ENCODE measurements around the gene PRUNE1.

Gene PRUNE1

DNA sequence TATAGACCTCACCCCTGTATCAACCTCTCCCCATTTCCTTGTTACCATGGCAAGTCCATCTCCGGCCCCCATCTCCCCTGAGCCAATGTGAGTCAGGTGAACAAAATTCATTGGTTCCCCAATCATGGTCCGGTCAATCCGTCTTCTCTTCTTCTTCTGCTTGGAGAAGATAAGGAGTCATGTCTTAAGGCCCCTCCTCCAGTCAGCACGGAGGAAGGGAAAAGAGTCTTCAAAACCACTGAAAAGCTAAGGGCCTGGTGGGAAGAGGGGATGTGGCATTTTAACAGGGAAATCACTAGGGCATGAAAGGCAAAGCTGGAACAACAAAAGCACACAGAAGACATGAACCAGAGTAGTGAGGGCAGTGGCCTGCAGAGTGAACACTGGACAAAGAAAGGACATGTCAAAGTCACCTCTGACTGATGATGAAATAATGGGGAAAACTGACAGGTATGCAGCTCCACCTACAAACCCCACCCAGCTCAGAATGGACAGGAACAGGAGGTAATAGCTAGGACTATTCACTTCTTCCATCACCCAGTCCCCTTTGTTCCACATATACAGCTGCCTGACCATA, 46.8 kb downstream of the PRUNE1 start:
- TF ChIP-seq YY1 (IDR thresholded peaks at IDR 0.05; ENCODE audit: insufficient read depth, insufficient read length) (no peak), ZNF274 (IDR thresholded peaks at IDR 0.05; ENCODE audit: low read depth, low read length) (no peak), SUZ12 (IDR thresholded peaks at IDR 0.05; ENCODE audit: extremely low read depth, insufficient read depth, insufficient read length) (no peak)

DNA sequence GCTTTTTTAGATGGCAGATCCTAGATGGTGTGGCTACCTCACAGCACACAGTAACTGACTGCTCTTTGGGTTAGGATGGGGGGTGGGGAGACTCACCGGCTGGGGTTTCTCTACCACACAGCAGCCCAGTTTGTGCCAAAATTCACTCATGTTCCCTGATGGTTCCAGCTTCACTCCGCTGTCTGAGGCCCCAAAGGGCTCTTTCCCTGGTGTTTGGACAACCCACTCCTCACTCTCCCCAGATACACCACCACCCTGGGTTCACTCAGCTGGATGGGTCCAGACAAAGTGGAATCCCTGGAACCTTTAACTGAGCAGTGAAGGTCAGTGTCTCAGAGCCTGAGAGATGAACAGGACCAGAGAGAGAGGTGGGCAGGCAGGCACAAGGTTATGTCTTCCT, 47.3 kb downstream of the PRUNE1 start:
- Histone ChIP-seq H3K9me3 (ENCODE audit: insufficient read depth, low read length) (no peaks in the 10 kb centered on the region), H3K36me3 (ENCODE audit: insufficient read depth, insufficient read length, low read length) (peaks cover 74% of the 10 kb centered on the region), H3K4me3 (ENCODE audit: insufficient read length, low read depth) (no peak overlapping the region), H3K4me1 (ENCODE audit: insufficient read depth, insufficient read length) (peaks cover 20% of the 10 kb centered on the region), H3K27me3 (ENCODE audit: insufficient read depth, insufficient read length) (no peaks in the 10 kb centered on the region), H3K9ac (ENCODE audit: insufficient read length, low read depth) (no peak overlapping the region)
- TF ChIP-seq ZNF274 (IDR thresholded peaks at IDR 0.05; ENCODE audit: low read depth, low read length) = no peak
- no peak for DNase-seq (ENCODE audit: low read depth, low spot score)

More for the DNA sequence above, 46.8 kb downstream of the PRUNE1 start:
- peaks cover 20% of the 10 kb centered on the region for H3K4me1 ChIP-seq (ENCODE audit: insufficient read depth, insufficient read length)
- H3K9me3 ChIP-seq (ENCODE audit: insufficient read depth, low read length) = no peaks in the 10 kb centered on the region
- no peak for DNase-seq (ENCODE audit: low read depth, low spot score)
- H3K4me3 ChIP-seq (ENCODE audit: insufficient read length, low read depth) = no peak overlapping the region
- H3K27me3 ChIP-seq (ENCODE audit: insufficient read depth, insufficient read length) = no peaks in the 10 kb centered on the region
- H3K36me3 ChIP-seq (ENCODE audit: insufficient read depth, insufficient read length, low read length) = peaks cover 78% of the 10 kb centered on the region
- H3K9ac ChIP-seq (ENCODE audit: insufficient read length, low read depth) = no peak overlapping the region

- Histone ChIP-seq H3K4me1 (ENCODE audit: insufficient read depth, insufficient read length) (peaks cover 20% of the 10 kb centered on the region), H3K9me3 (ENCODE audit: insufficient read depth, low read length) (no peaks in the 10 kb centered on the region), H3K27me3 (ENCODE audit: insufficient read depth, insufficient read length) (no peaks in the 10 kb centered on the region), H3K9ac (ENCODE audit: insufficient read length, low read depth) (peak overlapping the region; percentile 37), H3K4me3 (ENCODE audit: insufficient read length, low read depth) (no peak overlapping the region), H3K36me3 (ENCODE audit: insufficient read depth, insufficient read length, low read length) (peaks cover 68% of the 10 kb centered on the region)
- TF ChIP-seq YY1 (IDR thresholded peaks at IDR 0.05; ENCODE audit: insufficient read depth, insufficient read length) (no peak), ZNF274 (IDR thresholded peaks at IDR 0.05; ENCODE audit: low read depth, low read length) (no peak), SUZ12 (IDR thresholded peaks at IDR 0.05; ENCODE audit: extremely low read depth, insufficient read depth, insufficient read length) (no peak)
- DNase-seq (ENCODE audit: low read depth, low spot score) = no peak
Observed at GRCh38 chr1:151056149-151056548, 47.9 kb downstream of the PRUNE1 start.

- DNase-seq (ENCODE audit: low read depth, low spot score) = no peak
- Histone ChIP-seq H3K36me3 (ENCODE audit: insufficient read depth, insufficient read length, low read length) (peaks cover 52% of the 10 kb centered on the region), H3K4me3 (ENCODE audit: insufficient read length, low read depth) (peak overlapping the region; percentile 90)
Observed at GRCh38 chr1:151058692-151059091, 50.4 kb downstream of the PRUNE1 start.

DNA sequence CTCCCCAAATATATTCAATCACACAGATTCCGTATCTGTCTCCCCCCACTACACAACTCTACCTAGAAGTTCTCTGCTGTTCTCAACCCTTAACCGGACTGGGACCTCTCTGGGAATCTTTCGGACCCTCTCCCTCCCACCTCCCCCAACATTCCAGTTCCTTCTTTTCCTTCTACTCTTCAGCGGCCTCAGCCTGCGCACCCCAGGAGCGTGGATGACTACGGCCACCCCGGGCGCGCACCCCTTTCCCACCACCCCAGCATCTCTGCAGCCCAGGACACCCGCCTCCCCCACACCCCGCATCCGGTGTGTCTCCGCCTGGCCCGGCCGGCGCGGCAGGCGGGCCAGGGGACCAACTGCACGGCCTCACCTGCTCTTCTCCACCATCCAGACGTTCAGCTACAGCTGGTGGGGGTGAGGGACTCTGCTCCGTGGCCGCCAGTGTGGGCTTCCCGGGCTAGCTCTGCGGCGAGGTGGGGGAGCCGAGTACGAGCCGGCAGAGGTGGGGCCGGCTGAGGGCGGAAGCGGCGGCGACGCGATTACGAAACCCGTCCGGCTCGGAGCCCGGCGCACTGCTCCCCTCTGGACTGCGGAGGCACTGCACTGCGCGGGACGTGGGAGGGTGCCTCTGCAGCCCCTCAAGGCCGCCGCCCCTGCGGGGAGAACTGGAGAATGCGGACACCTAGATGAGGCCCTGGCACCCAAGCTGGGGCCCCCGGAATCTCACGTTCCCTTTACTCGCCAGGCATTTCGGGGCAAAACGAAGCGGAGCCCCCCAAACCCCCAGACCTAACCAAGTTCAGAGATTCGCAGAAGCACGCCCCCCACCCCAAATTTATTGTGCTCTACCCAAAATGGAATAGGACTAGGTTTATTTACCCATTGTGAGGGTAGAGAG, 51.1 kb downstream of the PRUNE1 start, which contains the start of gene CDC42SE1:
Gene CDC42SE1, minus strand, starts transcription at position 514 of the 898 bp plus-strand sequence. CDS start 3,892 bp downstream, outside the sequence.
- no peak for TF ChIP-seq YY1 (IDR thresholded peaks at IDR 0.05; ENCODE audit: insufficient read depth, insufficient read length)
- TF ChIP-seq ZNF274 (IDR thresholded peaks at IDR 0.05; ENCODE audit: low read depth, low read length) = no peak
- TF ChIP-seq SUZ12 (IDR thresholded peaks at IDR 0.05; ENCODE audit: extremely low read depth, insufficient read depth, insufficient read length) = no peak
- peak; percentile 84 for DNase-seq (ENCODE audit: low read depth, low spot score)
- Histone ChIP-seq H3K9ac (ENCODE audit: insufficient read length, low read depth) (peak within 1 kb of the TSS; percentile 98), H3K9me3 (ENCODE audit: insufficient read depth, low read length) (no peaks in the 10 kb centered on the region), H3K4me1 (ENCODE audit: insufficient read depth, insufficient read length) (peaks cover 20% of the 10 kb centered on the region), H3K4me3 (ENCODE audit: insufficient read length, low read depth) (peak within 1 kb of the TSS; percentile 90), H3K27me3 (ENCODE audit: insufficient read depth, insufficient read length) (no peaks in the 10 kb centered on the region), H3K36me3 (ENCODE audit: insufficient read depth, insufficient read length, low read length) (peaks cover 50% of the 10 kb centered on the region)

More at GRCh38 chr1:151058692-151059091, 50.4 kb downstream of the PRUNE1 start:
- Histone ChIP-seq H3K27me3 (ENCODE audit: insufficient read depth, insufficient read length) (no peaks in the 10 kb centered on the region), H3K9me3 (ENCODE audit: insufficient read depth, low read length) (no peaks in the 10 kb centered on the region), H3K9ac (ENCODE audit: insufficient read length, low read depth) (peak overlapping the region; percentile 98), H3K4me1 (ENCODE audit: insufficient read depth, insufficient read length) (peaks cover 20% of the 10 kb centered on the region)
- no peak for TF ChIP-seq SUZ12 (IDR thresholded peaks at IDR 0.05; ENCODE audit: extremely low read depth, insufficient read depth, insufficient read length)
- no peak for TF ChIP-seq YY1 (IDR thresholded peaks at IDR 0.05; ENCODE audit: insufficient read depth, insufficient read length)
- no peak for TF ChIP-seq ZNF274 (IDR thresholded peaks at IDR 0.05; ENCODE audit: low read depth, low read length)

DNA sequence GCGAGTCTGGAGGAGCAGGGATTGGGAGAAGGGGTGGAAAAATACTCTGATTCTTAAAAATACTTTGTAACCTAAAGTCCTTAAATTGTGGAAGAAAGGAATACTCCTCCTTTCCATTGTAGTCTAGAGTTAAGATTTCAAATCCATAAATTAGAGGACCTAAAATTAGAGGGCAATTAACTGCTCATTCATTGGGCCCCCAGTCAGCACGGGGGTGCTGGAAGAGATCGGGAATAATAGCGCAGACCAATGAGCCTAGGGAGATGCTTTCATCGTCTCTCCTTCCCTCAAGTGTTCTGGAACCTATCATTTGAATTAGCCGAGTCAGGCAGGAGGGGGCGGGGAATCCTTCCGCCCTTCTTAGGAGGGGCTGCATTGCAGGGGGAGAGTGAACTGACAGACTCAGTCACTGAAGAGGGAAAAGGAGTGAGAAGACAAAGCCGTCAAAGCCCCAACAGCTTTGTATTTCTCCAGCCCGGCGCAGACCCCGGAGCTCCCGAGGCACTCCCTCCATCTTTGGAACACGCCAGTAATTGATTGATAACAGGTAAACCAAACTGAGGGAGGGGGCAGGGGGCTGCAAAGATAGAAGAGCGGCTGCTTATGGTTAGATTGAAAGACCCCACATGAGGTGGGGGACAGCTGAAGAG, 51.9 kb downstream of the PRUNE1 start, which contains the start of gene MLLT11:
Gene MLLT11, plus strand, starts transcription at position 391 of the 650 bp plus-strand sequence. CDS start 6,828 bp downstream, outside the sequence.
- H3K4me1 ChIP-seq (ENCODE audit: insufficient read depth, insufficient read length) = peaks cover 22% of the 10 kb centered on the region
- peak within 1 kb of the TSS; percentile 98 for H3K9ac ChIP-seq (ENCODE audit: insufficient read length, low read depth)
- peak; percentile 92 for DNase-seq (ENCODE audit: low read depth, low spot score)
- TF ChIP-seq YY1 (IDR thresholded peaks at IDR 0.05; ENCODE audit: insufficient read depth, insufficient read length) (no peak), SUZ12 (IDR thresholded peaks at IDR 0.05; ENCODE audit: extremely low read depth, insufficient read depth, insufficient read length) (no peak), ZNF274 (IDR thresholded peaks at IDR 0.05; ENCODE audit: low read depth, low read length) (no peak)
- H3K27me3 ChIP-seq (ENCODE audit: insufficient read depth, insufficient read length) = no peaks in the 10 kb centered on the region
- H3K4me3 ChIP-seq (ENCODE audit: insufficient read length, low read depth) = peak within 1 kb of the TSS; percentile 90
- no peaks in the 10 kb centered on the region for H3K9me3 ChIP-seq (ENCODE audit: insufficient read depth, low read length)
- peaks cover 46% of the 10 kb centered on the region for H3K36me3 ChIP-seq (ENCODE audit: insufficient read depth, insufficient read length, low read length)
